WI38 (cell line): ENCODE results near the gene PTX3.

ENCODE experiments used
- H3K4me3 ChIP-seq: 2 replicates; pipeline ENCODE4 v1.5.1; 2011; ENCODE audit warnings: low read depth, mild to moderate bottlenecking, control low read depth, low read length
- TF ChIP-seq, protein P1 (sequence below): IDR thresholded peaks from 2 replicates; pipeline ENCODE4 v1.5.1; 2012; ENCODE audit warnings: low read depth, mild to moderate bottlenecking, control low read depth, low read length

Gene PTX3

DNA sequence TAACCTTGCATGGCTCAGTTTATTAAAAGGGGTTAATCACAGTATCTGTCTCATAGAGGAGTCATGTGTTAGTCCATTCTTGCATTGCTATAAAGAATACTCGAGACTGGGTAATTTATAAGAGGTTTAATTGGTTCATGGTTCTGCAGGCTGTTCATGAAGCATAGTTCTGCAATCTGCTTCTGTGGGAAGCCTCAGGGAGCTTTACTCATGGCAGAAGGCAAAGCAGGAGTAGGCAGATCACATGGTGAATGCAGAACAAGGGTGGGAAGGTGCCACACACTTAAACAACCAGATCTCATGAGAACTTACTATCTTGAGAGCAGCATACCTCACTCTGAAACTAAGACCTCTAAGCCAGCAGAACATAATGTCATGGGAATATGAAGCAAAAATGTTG is 42.2 kb upstream of the PTX3 start:
- H3K4me3 ChIP-seq: no peak overlapping the region
- TF ChIP-seq, protein P1, sequence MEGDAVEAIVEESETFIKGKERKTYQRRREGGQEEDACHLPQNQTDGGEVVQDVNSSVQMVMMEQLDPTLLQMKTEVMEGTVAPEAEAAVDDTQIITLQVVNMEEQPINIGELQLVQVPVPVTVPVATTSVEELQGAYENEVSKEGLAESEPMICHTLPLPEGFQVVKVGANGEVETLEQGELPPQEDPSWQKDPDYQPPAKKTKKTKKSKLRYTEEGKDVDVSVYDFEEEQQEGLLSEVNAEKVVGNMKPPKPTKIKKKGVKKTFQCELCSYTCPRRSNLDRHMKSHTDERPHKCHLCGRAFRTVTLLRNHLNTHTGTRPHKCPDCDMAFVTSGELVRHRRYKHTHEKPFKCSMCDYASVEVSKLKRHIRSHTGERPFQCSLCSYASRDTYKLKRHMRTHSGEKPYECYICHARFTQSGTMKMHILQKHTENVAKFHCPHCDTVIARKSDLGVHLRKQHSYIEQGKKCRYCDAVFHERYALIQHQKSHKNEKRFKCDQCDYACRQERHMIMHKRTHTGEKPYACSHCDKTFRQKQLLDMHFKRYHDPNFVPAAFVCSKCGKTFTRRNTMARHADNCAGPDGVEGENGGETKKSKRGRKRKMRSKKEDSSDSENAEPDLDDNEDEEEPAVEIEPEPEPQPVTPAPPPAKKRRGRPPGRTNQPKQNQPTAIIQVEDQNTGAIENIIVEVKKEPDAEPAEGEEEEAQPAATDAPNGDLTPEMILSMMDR: no peak

- TF ChIP-seq, protein P1: no peak
- H3K4me3 ChIP-seq: no peak overlapping the region
Measured at GRCh38 chr3:157398598-157398997, 38.1 kb upstream of the PTX3 start.

- no peak overlapping the region for H3K4me3 ChIP-seq
- TF ChIP-seq, protein P1: no peak
Measured at GRCh38 chr3:157404381-157404780, 32.3 kb upstream of the PTX3 start.

- H3K4me3 ChIP-seq: no peak overlapping the region
- TF ChIP-seq, protein P1: no peak
Measured at GRCh38 chr3:157405457-157405856, 31.2 kb upstream of the PTX3 start.

DNA sequence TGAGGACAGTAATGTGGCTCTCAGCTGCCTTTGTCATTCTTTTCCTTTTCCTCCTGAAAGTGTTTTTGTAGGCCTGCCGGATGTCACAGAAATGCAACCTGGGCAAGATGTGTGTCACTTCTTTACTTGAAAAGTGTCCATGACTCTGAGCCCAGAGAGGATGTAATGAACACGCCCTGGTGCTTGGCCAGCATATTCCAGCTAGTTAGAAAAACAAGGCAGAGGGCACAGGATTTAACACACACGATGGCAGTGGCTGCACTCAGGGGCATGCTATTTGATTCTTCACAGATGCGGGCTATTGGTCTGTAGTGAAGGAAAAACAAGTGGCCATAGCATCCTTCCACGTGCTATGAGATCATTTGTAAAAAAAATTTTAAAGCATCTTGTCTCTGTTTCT is 30.3 kb upstream of the PTX3 start:
- TF ChIP-seq, protein P1: no peak

DNA sequence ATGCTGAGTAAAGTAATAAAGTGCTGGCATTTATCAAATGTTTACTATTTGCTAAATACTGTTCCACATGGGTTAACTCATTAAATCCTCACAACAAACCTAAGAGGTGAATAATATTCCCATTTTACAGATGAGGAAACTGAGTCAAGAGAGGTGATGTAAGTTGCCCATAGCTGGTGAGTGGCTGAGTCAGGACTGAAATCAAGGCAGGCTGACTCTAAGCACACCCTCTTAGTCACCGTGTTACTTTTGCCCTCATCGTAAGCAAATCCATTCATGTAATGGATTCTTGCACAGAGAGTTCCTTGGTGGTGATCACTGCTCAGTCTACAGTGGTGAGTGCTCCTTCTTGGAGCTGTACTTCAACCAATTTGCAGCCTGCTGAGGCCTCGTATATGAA is 28.9 kb upstream of the PTX3 start:
- TF ChIP-seq, protein P1: no peak
- no peak overlapping the region for H3K4me3 ChIP-seq

More for the DNA sequence above, 30.3 kb upstream of the PTX3 start:
- no peak overlapping the region for H3K4me3 ChIP-seq

GRCh38 chr3:157408499-157409149 is 28.0 kb upstream of the PTX3 start:
- TF ChIP-seq, protein P1: no peak
- no peak overlapping the region for H3K4me3 ChIP-seq
